NCI-H774 (cell line): ENCODE measurements around the gene UBXN10.

Experiments
- DNase-seq: peaks from one replicate; lab custom pipeline; 2025; lab: John Stamatoyannopoulos, UW

The UBXN10 gene

GRCh38 chr1:20151906-20152598, 33.8 kb upstream of the UBXN10 start:
- peak; percentile 14 for DNase-seq

- DNase-seq = no peak
Observed at GRCh38 chr1:20152599-20152930, 33.3 kb upstream of the UBXN10 start.

GRCh38 chr1:20153000-20153418, 32.9 kb upstream of the UBXN10 start:
- no peak for DNase-seq

GRCh38 chr1:20154301-20154831, 31.5 kb upstream of the UBXN10 start:
- no peak for DNase-seq

- DNase-seq = no peak
Observed at GRCh38 chr1:20158358-20159070, 27.4 kb upstream of the UBXN10 start.

- DNase-seq = no peak
Observed at GRCh38 chr1:20160034-20160433, 25.9 kb upstream of the UBXN10 start.

GRCh38 chr1:20164694-20165202, 21.1 kb upstream of the UBXN10 start:
- DNase-seq = no peak

GRCh38 chr1:20165522-20165951, 20.4 kb upstream of the UBXN10 start:
- DNase-seq = no peak

- no peak for DNase-seq
Observed at GRCh38 chr1:20166051-20166450, 19.8 kb upstream of the UBXN10 start.

GRCh38 chr1:20167126-20167525, 18.8 kb upstream of the UBXN10 start:
- DNase-seq = no peak

- DNase-seq = no peak
Observed at GRCh38 chr1:20168564-20169491, 17.1 kb upstream of the UBXN10 start.

GRCh38 chr1:20169932-20170331, 16.0 kb upstream of the UBXN10 start:
- DNase-seq = no peak

GRCh38 chr1:20172033-20172590, 13.8 kb upstream of the UBXN10 start:
- no peak for DNase-seq

GRCh38 chr1:20174937-20175666, 10.8 kb upstream of the UBXN10 start:
- no peak for DNase-seq

GRCh38 chr1:20178634-20179370, 7.1 kb upstream of the UBXN10 start:
- no peak for DNase-seq

GRCh38 chr1:20179371-20180128, 6.3 kb upstream of the UBXN10 start:
- DNase-seq = no peak

GRCh38 chr1:20180129-20180843, 5.6 kb upstream of the UBXN10 start:
- DNase-seq = no peak

GRCh38 chr1:20180844-20181207, 5.1 kb upstream of the UBXN10 start:
- DNase-seq = no peak

GRCh38 chr1:20182415-20182814, 3.5 kb upstream of the UBXN10 start:
- no peak for DNase-seq
